Astrocyte of the cerebellum (primary cell): ENCODE data around the gene ANGEL1.

ENCODE experiments used
- DNase-seq: peaks from one replicate; pipeline ENCODE4 v3.0.0-alpha.2; 2011; ENCODE audit warnings: low read depth
- H3K4me3 ChIP-seq: 2 replicates; pipeline ENCODE4 v1.5.1; 2011; ENCODE audit warnings: mild to moderate bottlenecking, low read depth, low read length, moderate library complexity
- in situ Hi-C: cut with HindIII; loops from 2 replicates; pipeline ENCODE4 v1.10.0; 2017; ENCODE audit warnings: low sequenced_read_pairs
- TF ChIP-seq, protein P1 (sequence below): IDR thresholded peaks from 2 replicates; pipeline ENCODE4 v1.5.1; 2012; ENCODE audit warnings: low read length, low read depth, moderate library complexity, mild to moderate bottlenecking; ENCODE audit errors: missing control alignments

The ANGEL1 gene

DNA sequence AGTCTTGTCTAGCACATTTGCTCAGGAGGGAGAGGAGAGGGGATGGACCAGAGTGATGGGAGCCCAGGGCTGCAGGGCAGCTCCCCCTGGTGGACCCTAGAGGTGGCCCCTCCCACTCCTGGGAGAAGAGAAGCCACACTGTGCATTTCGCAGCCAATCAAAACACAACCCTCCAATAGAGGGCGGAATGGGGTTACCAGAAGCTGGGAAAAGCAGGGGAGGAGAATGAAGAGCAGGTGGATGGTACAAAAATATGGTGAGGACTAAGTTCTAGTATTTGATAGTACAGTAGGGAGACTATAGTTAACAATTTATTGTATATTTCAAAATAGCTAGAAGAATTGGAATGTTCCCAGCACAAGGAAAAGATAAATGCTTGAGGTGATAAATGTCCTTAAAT is 27.8 kb downstream of the ANGEL1 start:
- H3K4me3 ChIP-seq, result no peak overlapping the region
- TF ChIP-seq, protein P1, sequence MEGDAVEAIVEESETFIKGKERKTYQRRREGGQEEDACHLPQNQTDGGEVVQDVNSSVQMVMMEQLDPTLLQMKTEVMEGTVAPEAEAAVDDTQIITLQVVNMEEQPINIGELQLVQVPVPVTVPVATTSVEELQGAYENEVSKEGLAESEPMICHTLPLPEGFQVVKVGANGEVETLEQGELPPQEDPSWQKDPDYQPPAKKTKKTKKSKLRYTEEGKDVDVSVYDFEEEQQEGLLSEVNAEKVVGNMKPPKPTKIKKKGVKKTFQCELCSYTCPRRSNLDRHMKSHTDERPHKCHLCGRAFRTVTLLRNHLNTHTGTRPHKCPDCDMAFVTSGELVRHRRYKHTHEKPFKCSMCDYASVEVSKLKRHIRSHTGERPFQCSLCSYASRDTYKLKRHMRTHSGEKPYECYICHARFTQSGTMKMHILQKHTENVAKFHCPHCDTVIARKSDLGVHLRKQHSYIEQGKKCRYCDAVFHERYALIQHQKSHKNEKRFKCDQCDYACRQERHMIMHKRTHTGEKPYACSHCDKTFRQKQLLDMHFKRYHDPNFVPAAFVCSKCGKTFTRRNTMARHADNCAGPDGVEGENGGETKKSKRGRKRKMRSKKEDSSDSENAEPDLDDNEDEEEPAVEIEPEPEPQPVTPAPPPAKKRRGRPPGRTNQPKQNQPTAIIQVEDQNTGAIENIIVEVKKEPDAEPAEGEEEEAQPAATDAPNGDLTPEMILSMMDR, result peak; percentile 89
- DNase-seq, result peak; percentile 38
- in situ Hi-C loops, result no loop called here

DNA sequence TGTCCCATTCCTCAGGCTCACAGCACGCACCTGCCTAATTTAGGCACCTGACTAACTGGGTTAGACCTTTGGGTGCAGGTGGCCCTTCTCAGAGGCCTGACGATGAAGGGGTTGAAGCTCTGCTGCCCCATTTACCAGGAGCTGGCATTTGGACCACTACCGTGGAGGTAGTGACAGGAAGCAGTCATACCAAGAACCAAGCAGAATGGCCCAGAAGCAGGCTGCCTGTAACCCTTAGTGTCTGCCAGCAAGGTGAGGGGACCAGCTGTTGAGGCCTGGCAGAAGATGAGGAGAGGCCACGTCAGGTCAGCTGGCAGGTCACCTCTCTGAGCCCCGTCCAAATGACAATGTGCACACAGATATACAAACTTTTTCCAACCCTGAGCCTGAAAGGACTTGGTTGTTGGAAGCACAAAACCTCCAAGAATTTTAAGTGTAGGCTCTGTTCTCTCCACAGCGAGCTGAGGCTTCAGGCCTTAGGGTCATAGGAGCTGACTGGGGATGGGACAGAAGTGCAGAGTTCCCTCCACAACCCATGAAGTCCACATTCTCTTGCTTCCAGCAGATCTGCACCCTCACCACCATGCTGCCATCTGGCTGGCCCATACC is 28.3 kb downstream of the ANGEL1 start:
- TF ChIP-seq, protein P1, result no peak
- no peak for DNase-seq
- no peak overlapping the region for H3K4me3 ChIP-seq
- in situ Hi-C loops, result no loop called here

DNA sequence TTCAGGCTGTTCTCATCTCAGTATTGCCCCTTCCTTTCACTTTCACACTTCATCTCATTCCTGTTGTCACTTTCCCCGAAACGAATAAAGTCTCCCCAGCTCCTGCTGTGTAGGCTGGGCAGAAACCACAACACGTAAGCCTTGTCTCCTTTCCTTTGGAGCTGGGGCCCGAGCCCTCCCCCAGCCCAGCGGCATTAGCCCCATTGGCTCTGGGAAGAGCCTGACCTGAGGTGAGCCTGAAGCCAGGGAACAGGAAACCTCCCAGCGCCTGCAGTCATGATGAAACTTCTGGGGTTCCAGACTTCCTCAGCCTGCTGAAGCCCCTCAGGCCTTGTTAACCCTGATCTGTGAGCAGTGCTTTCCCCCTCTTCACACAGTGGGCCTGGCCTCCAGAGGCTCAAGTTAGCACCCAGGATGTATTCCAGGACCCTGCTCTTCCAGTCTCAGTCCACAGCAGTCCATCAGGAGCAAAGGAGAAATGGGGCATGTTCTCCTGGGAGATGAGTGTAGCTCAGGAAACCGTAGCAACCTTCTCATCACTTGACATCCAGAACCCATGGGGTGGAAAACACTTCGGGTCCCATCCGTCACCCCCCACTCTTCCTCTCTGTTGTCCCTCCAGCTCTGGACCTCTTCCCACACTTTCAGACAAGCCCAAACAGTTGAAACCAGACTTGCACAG is 29.7 kb downstream of the ANGEL1 start:
- no peak for DNase-seq
- no peak overlapping the region for H3K4me3 ChIP-seq
- TF ChIP-seq, protein P1, result no peak
- in situ Hi-C loops, result no loop called here

DNA sequence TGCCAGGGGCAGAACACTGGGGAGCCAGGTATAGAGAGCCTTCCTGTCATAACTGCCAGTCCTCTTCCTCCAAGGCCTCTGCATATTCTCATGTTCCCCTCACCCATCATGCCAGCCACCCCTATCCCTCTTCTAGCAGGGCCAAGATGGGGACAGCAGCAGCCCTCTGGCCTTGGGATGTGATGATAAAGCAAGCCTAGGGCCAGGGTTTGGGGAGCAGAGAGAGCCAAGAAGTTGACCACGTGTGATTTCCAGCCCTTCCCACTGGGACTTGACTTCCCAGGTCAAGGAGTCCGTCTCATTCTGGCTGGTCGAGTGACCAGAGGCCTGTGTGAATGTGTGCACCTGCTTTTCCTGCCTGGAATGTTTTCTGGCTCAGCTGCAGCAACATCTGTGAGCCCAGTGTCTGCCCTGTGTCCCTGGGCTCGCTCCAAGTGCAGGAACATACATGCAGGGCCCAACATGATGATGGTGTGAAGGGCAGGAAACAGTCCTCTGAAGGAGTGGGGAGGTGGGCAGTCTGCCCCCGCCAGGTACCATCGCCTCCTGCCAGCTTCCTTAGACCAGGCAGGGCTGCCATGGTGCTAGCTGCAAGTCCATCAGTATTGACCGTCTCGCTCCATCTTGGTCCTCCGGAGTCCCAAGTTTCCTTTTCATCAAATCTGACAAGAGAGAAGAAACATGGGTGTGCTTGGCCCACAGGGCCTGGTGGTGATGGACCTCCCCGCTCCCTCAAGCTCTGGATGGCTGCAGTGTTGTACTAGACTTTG is 30.4 kb downstream of the ANGEL1 start:
- H3K4me3 ChIP-seq, result no peak overlapping the region
- TF ChIP-seq, protein P1, result no peak
- no peak for DNase-seq
- in situ Hi-C loops, result no loop called here

DNA sequence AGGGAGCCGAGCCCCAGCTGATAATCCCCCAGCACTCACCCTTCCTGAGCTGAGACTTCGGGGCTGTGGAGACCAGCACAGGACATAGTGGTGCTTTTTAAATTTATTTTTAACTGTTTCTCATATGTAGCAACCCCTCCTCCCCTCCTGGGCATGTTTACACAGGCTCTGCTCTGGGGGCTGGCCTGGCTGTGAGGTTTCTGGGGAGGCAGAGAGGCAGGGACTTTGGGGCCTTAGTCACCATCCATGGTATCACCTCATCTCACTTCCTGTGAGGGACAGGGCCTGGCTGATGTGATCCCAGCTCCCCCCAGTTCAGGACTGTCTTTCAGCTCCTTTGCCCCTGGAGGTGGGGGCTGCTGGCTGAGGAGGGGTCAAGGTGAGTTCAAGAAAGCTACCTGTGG is 31.0 kb downstream of the ANGEL1 start:
- H3K4me3 ChIP-seq, result no peak overlapping the region
- TF ChIP-seq, protein P1, result no peak
- no peak for DNase-seq
- in situ Hi-C loops, result no loop called here

DNA sequence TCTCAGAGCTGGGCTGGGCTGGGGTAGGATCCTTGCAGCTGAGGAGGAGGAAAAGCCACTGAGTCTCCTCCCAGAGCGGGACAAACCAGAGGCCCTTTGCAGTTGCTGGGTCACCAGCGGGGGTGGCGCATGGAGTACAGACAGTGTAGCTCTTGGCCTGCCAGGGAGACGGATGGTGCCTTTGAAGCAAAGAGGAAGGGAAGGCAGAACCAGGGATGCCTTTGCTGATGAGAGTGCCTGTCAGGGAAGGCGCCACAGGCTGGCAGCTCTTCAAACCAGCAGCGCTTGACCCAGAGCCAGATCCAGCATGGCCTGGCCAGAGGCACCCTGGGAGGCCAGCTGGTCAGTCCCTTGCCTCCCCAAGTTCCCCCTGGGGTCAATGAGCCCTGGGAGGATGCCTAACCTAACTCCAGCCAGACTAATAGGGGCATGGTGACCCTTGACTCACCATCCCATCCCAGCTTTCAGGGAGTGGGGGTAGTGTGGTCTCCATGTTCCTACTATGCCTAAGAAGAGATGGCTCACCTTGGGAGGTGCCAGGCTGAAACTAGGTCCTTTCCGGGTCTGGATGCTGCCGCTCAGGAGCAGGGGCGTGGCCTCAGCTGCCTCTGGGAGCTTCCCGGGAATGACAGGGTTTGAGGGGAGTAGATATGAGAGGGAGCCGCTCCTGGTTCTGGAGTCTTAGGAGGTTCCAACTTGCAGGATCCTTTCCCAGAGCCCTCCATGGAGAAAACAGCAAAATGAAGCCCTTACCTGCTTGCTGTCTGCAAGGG is 31.6 kb downstream of the ANGEL1 start:
- in situ Hi-C loops, result no loop called here
- H3K4me3 ChIP-seq, result no peak overlapping the region
- TF ChIP-seq, protein P1, result no peak
- no peak for DNase-seq
